GDM1 (cell line): ENCODE measurements around the gene CDH8.
"Not testable (repeated sequence)": the region's sequence is repeated elsewhere in the genome, so short reads cannot be mapped to it uniquely, and the experiment has no call there.

ENCODE experiments used
- DNase-seq: peaks from one replicate; lab custom pipeline; 2025; lab: John Stamatoyannopoulos, UW

CDH8 gene

GRCh38 chr16:61780161-61780560, 256.1 kb downstream of the CDH8 start:
- DNase-seq = no peak

GRCh38 chr16:61770301-61770700, 265.9 kb downstream of the CDH8 start:
- no peak for DNase-seq

GRCh38 chr16:61763991-61764390, 272.2 kb downstream of the CDH8 start:
- DNase-seq = no peak

GRCh38 chr16:61763013-61763412, 273.2 kb downstream of the CDH8 start:
- no peak for DNase-seq

GRCh38 chr16:61730997-61731396, 305.2 kb downstream of the CDH8 start:
- no peak for DNase-seq

GRCh38 chr16:61726701-61727100, 309.5 kb downstream of the CDH8 start:
- DNase-seq = no peak

GRCh38 chr16:61726125-61726524, 310.1 kb downstream of the CDH8 start:
- DNase-seq = no peak

- no peak for DNase-seq
Measured at GRCh38 chr16:61721544-61721943, 314.7 kb downstream of the CDH8 start.

GRCh38 chr16:61715393-61715792, 320.8 kb downstream of the CDH8 start:
- no peak for DNase-seq

- no peak for DNase-seq
Measured at GRCh38 chr16:61713787-61714186, 322.5 kb downstream of the CDH8 start.

GRCh38 chr16:61699640-61700039, 336.6 kb downstream of the CDH8 start:
- not testable (repeated sequence) for DNase-seq

GRCh38 chr16:61684541-61684940, 351.7 kb downstream of the CDH8 start:
- no peak for DNase-seq

- DNase-seq = no peak
Measured at GRCh38 chr16:61681673-61682072, 354.6 kb downstream of the CDH8 start.

- no peak for DNase-seq
Measured at GRCh38 chr16:61681124-61681523, 355.1 kb downstream of the CDH8 start.

GRCh38 chr16:61678182-61678581, 358.1 kb downstream of the CDH8 start:
- no peak for DNase-seq

GRCh38 chr16:61677776-61678175, 358.5 kb downstream of the CDH8 start:
- no peak for DNase-seq

GRCh38 chr16:61676740-61677139, 359.5 kb downstream of the CDH8 start:
- DNase-seq = no peak

- no peak for DNase-seq
Measured at GRCh38 chr16:61671161-61671560, 365.1 kb downstream of the CDH8 start.

GRCh38 chr16:61665512-61665911, 370.7 kb downstream of the CDH8 start:
- DNase-seq = no peak

GRCh38 chr16:61659936-61660335, 376.3 kb downstream of the CDH8 start:
- no peak for DNase-seq

- no peak for DNase-seq
Measured at GRCh38 chr16:61654962-61655361, 381.3 kb downstream of the CDH8 start.

GRCh38 chr16:61653544-61653943, 382.7 kb downstream of the CDH8 start:
- no peak for DNase-seq

GRCh38 chr16:61645561-61645960, 390.7 kb downstream of the CDH8 start:
- no peak for DNase-seq

- no peak for DNase-seq
Measured at GRCh38 chr16:61644736-61645135, 391.5 kb downstream of the CDH8 start.

- no peak for DNase-seq
Measured at GRCh38 chr16:61617219-61617783, 418.9 kb downstream of the CDH8 start.
